GM12878 (cell line): Measurements from ENCODE around the gene GSG1L. TPM values are rescaled to one million over a fixed set of nuclear protein-coding genes. Genes with fewer than 3 reads are reported as not detected.

ENCODE experiments used
- ATAC-seq: fragments of 200-7000 bp; cut with Tn5 transposase; 3 replicates; pipeline ENCODE4 v1.9.1; 2020; ENCODE audit warnings: mild to moderate bottlenecking, moderate library complexity
- BruUV-seq: library from RNA; stranded (reverse); fragments of 400-500 nt; replicated peaks from 2 replicates; lab custom pipeline; 2021; lab: Mats Ljungman, UMichigan
- CTCF ChIA-PET: fragments of 300-600 bp; sonication (Branson Sonifier 250); formaldehyde crosslinking; extraction: SDS; loops from one replicate; lab custom pipeline; 2021; ENCODE audit warnings: inconsistent platforms; lab: Yijun Ruan, JAX
- POLR2A ChIA-PET: fragments of 350-600 bp; formaldehyde crosslinking; extraction: SDS; loops from one replicate; lab custom pipeline; 2021; ENCODE audit warnings: inconsistent platforms; lab: Charles Lee
- RAD21 ChIA-PET: fragments of 300-600 bp; sonication (Branson Sonifier 250); formaldehyde crosslinking; loops from one replicate; lab custom pipeline; 2023; ENCODE audit warnings: antibody characterized with exemption; ENCODE audit not compliant: unreplicated experiment; lab: Charles Lee
- SMC1A ChIA-PET: fragments of 300-600 bp; sonication (Branson Sonifier 250); formaldehyde crosslinking; loops from one replicate; lab custom pipeline; 2023; ENCODE audit not compliant: unreplicated experiment, uncharacterized antibody; lab: Charles Lee
- DNase-seq: peaks from one replicate; pipeline ENCODE4 v3.0.0-alpha.2; 2011; ENCODE audit warnings: low read depth, low spot score
- FAIRE-seq: peaks from 3 replicates; lab custom pipeline; 2011; peaks lifted over from hg19 to GRCh38; lab: Jason Lieb, UNC
- H2AFZ ChIP-seq: 2 replicates; pipeline ENCODE4 v1.6.0; 2011; ENCODE audit warnings: low read depth, low read length, control low read depth; ENCODE audit not compliant: control insufficient read depth
- H3K27ac ChIP-seq: 2 replicates; pipeline ENCODE4 v1.5.1; 2011; ENCODE audit warnings: control low read depth; ENCODE audit not compliant: control insufficient read depth, insufficient read depth
- H3K27me3 ChIP-seq, 2 experiments: replicated peaks in 1 of 2; 2 replicates each; pipeline versions ENCODE4 v1.6.0 to v1.6.1; 2011; ENCODE audit warnings: low read length in 1 of 2; ENCODE audit not compliant: control insufficient read depth in 2 of 2, insufficient read depth in 2 of 2
- H3K36me3 ChIP-seq, 2 experiments: 2 replicates each; pipeline ENCODE4 v1.5.1; 2011; ENCODE audit warnings: low read length in 1 of 2; ENCODE audit not compliant: control insufficient read depth in 2 of 2, insufficient read depth in 2 of 2
- H3K4me1 ChIP-seq: 2 replicates; pipeline ENCODE4 v1.6.1; 2011; ENCODE audit warnings: mild to moderate bottlenecking, low read length, moderate library complexity, mixed read lengths; ENCODE audit not compliant: control insufficient read depth, insufficient read depth
- H3K4me2 ChIP-seq: 2 replicates; pipeline ENCODE4 v1.6.0; 2011; ENCODE audit warnings: control low read depth; ENCODE audit not compliant: control insufficient read depth, insufficient read depth
- H3K4me3 ChIP-seq: fragments of 200-600 bp; sonication (generic); 2 replicates; pipeline ENCODE4 v1.5.1; 2016
- H3K79me2 ChIP-seq: 2 replicates; pipeline ENCODE4 v1.6.0; 2011; ENCODE audit warnings: low read length; ENCODE audit not compliant: control insufficient read depth, insufficient read depth
- H3K9ac ChIP-seq: 2 replicates; pipeline ENCODE4 v1.8.0; 2011; ENCODE audit warnings: low read length, control low read depth, mixed read lengths; ENCODE audit not compliant: control insufficient read depth, insufficient read depth
- H3K9me3 ChIP-seq: replicated peaks from 3 replicates; pipeline ENCODE4 v1.5.1; 2011; ENCODE audit warnings: mild to moderate bottlenecking, low read length; ENCODE audit not compliant: control insufficient read depth, insufficient read depth
- H4K20me1 ChIP-seq: 2 replicates; pipeline ENCODE4 v1.6.0; 2011; ENCODE audit not compliant: control insufficient read depth, insufficient read depth
- CBFB ChIP-seq: IDR thresholded peaks from 2 replicates; pipeline ENCODE4 v1.6.1; 2016; ENCODE audit warnings: antibody characterized with exemption, low read depth
- ETV6 ChIP-seq, 2 experiments: fragments of 450-650 bp in 1 of 2; IDR thresholded peaks in 1 of 2; conservative IDR thresholded peaks in 1 of 2; 2 replicates each; pipeline ENCODE4 v1.6.1; 2014; ENCODE audit warnings: antibody characterized with exemption in 1 of 2, borderline replicate concordance in 1 of 2, low read depth in 1 of 2, mild to moderate bottlenecking in 1 of 2, moderate library complexity in 1 of 2
- MXI1 ChIP-seq: fragments of 150-350 bp; IDR thresholded peaks from 2 replicates; pipeline ENCODE4 v1.6.1; 2011; ENCODE audit warnings: low read depth, mild to moderate bottlenecking, inconsistent platforms, low read length, improper control_type of control experiment
- ZNF207 ChIP-seq: fragments of 450-650 bp; IDR thresholded peaks from 2 replicates; pipeline ENCODE4 v1.6.1; 2014; ENCODE audit warnings: antibody characterized with exemption, mild to moderate bottlenecking, borderline replicate concordance
- ZNF622 ChIP-seq: fragments of 450-650 bp; IDR thresholded peaks from 2 replicates; pipeline ENCODE4 v1.6.1; 2017; ENCODE audit warnings: mild to moderate bottlenecking, inconsistent platforms
- WGBS: methylation state at CpG from one replicate; pipeline ENCODE4 v1.1.6; 2016; ENCODE audit warnings: low lambda C conversion rate; ENCODE audit not compliant: insufficient replicate concordance, insufficient coverage; ENCODE audit errors: missing lambda C conversion rate; 5-methylcytosine and 5-hydroxymethylcytosine counted together
- in situ Hi-C: fragments of 300-500 bp; cut with MboI; formaldehyde crosslinking; loops from 9 replicates; pipeline ENCODE4 v1.14.3; 2018; ENCODE audit warnings: mixed read lengths
- intact Hi-C: fragments of 100-400 bp; cut with micrococcal nuclease; formaldehyde crosslinking; loops from one replicate; pipeline ENCODE4 v1.14.2; 2022; ENCODE audit not compliant: unreplicated experiment
- polyA plus RNA-seq, 11 experiments: library from polyadenylated mRNA; depleted of rRNA in 4 of 11; unstranded in 6 of 11; stranded (reverse) in 5 of 11; fragments of >200 nt; fragmentation: Nextera tagmentation in 4 of 11; fragmentation: Illumina TruSeq in 1 of 11; extraction: Ambion mirVana in 4 of 11; extraction: Trizol in 1 of 11; gene quantifications; 1 replicate in 1 of 11; 2 replicates in 10 of 11; pipeline versions ENCODE4 v1.2.1 to v1.2.3, GENCODE V29; 2011 to 2016; ENCODE audit warnings: inconsistent platforms in 2 of 11, missing spikeins in 2 of 11, low read depth in 1 of 11
- total RNA-seq, 4 experiments: library from RNA; depleted of rRNA in 3 of 4; stranded (reverse); fragments of >200 nt in 3 of 4; fragmentation: Illumina TruSeq in 1 of 4; extraction: Trizol in 1 of 4; gene quantifications; 2 replicates each; pipeline versions ENCODE4 v1.2.1 to v1.2.3, GENCODE V29; 2013 to 2021
- TF ChIP-seq, protein P1 (sequence below): fragments of 450-650 bp; formaldehyde crosslinking; IDR thresholded peaks from 2 replicates; pipeline ENCODE4 v1.5.0; 2022; ENCODE audit warnings: mild to moderate bottlenecking, missing genetic modification characterization

GSG1L gene
- total and polyA plus RNA-seq, 10 of the 15 experiments (the other 5 are each of a cell fraction or from before 2014, with no cell fraction given), result not detected

GRCh38 chr16:27849621-27850020 is 213.9 kb downstream of the GSG1L start:
- intact Hi-C loops (no loop called here), in situ Hi-C loops (no loop called here)
- CTCF ChIA-PET, result interaction anchor here (0.6 kb wide), 1 partner anchor 1712 kb away, joined by 3 read pairs; no protein-coding TSS in a partner anchor
- Histone ChIP-seq H3K36me3 (no peaks in the 10 kb centered on the region), H3K79me2 (no peaks in the 10 kb centered on the region), H2AFZ (no peak overlapping the region), H3K4me2 (no peak overlapping the region), H3K4me1 (peaks cover 7% of the 10 kb centered on the region), H3K9me3 (no peaks in the 10 kb centered on the region), H3K27ac (no peak overlapping the region), H3K4me3 (no peak overlapping the region), H3K27me3 (peaks cover 2% of the 10 kb centered on the region in 2 experiments; a peak in 2 of 4 replicates), H3K9ac (no peak overlapping the region), H4K20me1 (no peaks in the 10 kb centered on the region)
- no TSS peak for BruUV-seq
- FAIRE-seq (no peak), DNase-seq (no peak), ATAC-seq (no peak)
- POLR2A ChIA-PET, result no interaction called here
- no peak for TF ChIP-seq ETV6 (conservative IDR thresholded peaks at IDR 0.05 in 1 of 2, IDR thresholded peaks at IDR 0.05 in 1 of 2; ENCODE audit: borderline replicate concordance in 1 of 2, low read depth in 1 of 2)
- TF ChIP-seq CBFB, result no peak
- TF ChIP-seq, protein P1, sequence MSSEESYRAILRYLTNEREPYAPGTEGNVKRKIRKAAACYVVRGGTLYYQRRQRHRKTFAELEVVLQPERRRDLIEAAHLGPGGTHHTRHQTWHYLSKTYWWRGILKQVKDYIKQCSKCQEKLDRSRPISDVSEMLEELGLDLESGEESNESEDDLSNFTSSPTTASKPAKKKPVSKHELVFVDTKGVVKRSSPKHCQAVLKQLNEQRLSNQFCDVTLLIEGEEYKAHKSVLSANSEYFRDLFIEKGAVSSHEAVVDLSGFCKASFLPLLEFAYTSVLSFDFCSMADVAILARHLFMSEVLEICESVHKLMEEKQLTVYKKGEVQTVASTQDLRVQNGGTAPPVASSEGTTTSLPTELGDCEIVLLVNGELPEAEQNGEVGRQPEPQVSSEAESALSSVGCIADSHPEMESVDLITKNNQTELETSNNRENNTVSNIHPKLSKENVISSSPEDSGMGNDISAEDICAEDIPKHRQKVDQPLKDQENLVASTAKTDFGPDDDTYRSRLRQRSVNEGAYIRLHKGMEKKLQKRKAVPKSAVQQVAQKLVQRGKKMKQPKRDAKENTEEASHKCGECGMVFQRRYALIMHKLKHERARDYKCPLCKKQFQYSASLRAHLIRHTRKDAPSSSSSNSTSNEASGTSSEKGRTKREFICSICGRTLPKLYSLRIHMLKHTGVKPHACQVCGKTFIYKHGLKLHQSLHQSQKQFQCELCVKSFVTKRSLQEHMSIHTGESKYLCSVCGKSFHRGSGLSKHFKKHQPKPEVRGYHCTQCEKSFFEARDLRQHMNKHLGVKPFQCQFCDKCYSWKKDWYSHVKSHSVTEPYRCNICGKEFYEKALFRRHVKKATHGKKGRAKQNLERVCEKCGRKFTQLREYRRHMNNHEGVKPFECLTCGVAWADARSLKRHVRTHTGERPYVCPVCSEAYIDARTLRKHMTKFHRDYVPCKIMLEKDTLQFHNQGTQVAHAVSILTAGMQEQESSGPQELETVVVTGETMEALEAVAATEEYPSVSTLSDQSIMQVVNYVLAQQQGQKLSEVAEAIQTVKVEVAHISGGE, result no peak
- TF ChIP-seq ZNF622, result no peak
- TF ChIP-seq ZNF207, result no peak
- TF ChIP-seq MXI1, result no peak
- SMC1A ChIA-PET, result no interaction called here
- RAD21 ChIA-PET, result no interaction called here
- 14% methylated on average over 3 of the region's 3 CpGs for WGBS
